Measurements from ENCODE around the gene CEP350. TPM values are rescaled to one million over a fixed set of nuclear protein-coding genes. Genes with fewer than 3 reads are reported as not detected.
A peak's percentile ranks its signal among the peaks of the same experiment; 100 is the strongest.

The CEP350 gene
- total and polyA plus RNA-seq, 2 of the 13 experiments (the other 11 are each of a cell fraction or from before 2014, with no cell fraction given): 7.6 to 35.9 TPM

DNA sequence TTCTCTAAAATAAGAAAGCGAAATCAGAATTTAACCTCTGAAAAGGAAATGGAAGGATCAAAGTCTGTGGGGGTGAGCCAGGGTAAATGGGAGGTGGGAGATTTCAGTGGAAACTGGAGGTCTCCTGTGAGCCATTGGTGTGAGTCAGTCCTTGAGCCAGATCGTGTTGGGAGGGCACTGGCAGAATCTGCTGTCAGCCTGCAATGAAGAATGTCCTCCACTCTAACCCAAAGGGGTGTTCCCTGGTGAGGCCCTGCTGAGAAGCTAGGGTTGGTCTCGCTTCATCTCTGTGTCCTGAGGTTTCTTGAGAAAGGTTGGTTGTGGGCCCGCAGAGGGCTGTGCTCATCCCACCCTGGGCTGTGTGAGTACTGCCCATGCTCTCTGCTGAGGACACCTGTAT, 202.5 kb downstream of the CEP350 start:
- Histone ChIP-seq H3K27me3 (ENCODE audit: control insufficient read depth in 1 of 2, insufficient read depth in 2 of 2, low read length in 2 of 2) (peaks cover 0 to 46% of the 10 kb centered on the region in 2 experiments; a peak in 4 of 5 replicates), H2AFZ (ENCODE audit: low read length) (no peak overlapping the region), H3K79me2 (ENCODE audit: insufficient read depth, low read length) (no peaks in the 10 kb centered on the region), H3K9ac (ENCODE audit: insufficient read depth, low read depth, low read length) (peak overlapping the region; percentile 59; the same call in 1 of the 2 replicates), H3K4me3 (replicated peaks in 1 of 3; ENCODE audit: insufficient read depth in 1 of 3, low read depth in 2 of 3, low read length in 3 of 3) (peak overlapping the region in 2 of 3 experiments; percentile 27 to 52; a peak in 2 of 6 replicates), H4K20me1 (ENCODE audit: insufficient read depth, low read length) (no peaks in the 10 kb centered on the region; the same call in 1 of the 2 replicates), H3K36me3 (replicated peaks in 1 of 2; ENCODE audit: control insufficient read depth in 1 of 2, insufficient read depth in 2 of 2, low read length in 2 of 2) (no peaks in the 10 kb centered on the region), H3K9me3 (ENCODE audit: low read length) (no peaks in the 10 kb centered on the region), H3K4me2 (ENCODE audit: low read depth, low read length) (peak overlapping the region; percentile 96), H3K4me1 (ENCODE audit: insufficient read depth, low read length) (peaks cover 54% of the 10 kb centered on the region), H3K27ac (ENCODE audit: extremely low read length, insufficient read depth, low read length) (peak overlapping the region; percentile 54)
- 30% methylated on average over 3 of the region's 4 CpGs for WGBS (ENCODE audit: low lambda C conversion rate)
- ATAC-seq (peak; percentile 40), DNase-seq (ENCODE audit: low spot score) (no peak), FAIRE-seq (no peak)
- CTCF ChIA-PET (ENCODE audit: low intra/inter-chr PET ratio, low total read pairs): interaction anchor here (1.0 kb wide), 1 partner anchor 12 kb away, joined by 3 read pairs; no protein-coding TSS in a partner anchor
- intact Hi-C loops (cut with micrococcal nuclease; ENCODE audit: unreplicated experiment) (loop anchor here (10.0 kb wide), 1 partner anchor 202 kb away; the partner anchor contains the start of gene CEP350), in situ Hi-C loops (cut with HindIII; ENCODE audit: extremely low pct_ligation_motif_present, low pct_unique_long_range_greater_than_20kb) (no loop called here)
- POLR2A ChIA-PET: interaction anchor here (0.8 to 2.4 kb wide), 7 partner anchors 10 to 275 kb away, joined by 3 to 7 read pairs (median 4); partner anchors contain the start of gene TOR1AIP1
- TF ChIP-seq RXRA (CRISPR knock-in tag; IDR thresholded peaks at IDR 0.05) (no peak), ZFP82 (CRISPR knock-in tag; IDR thresholded peaks at IDR 0.05; ENCODE audit: borderline replicate concordance) (no peak), XRCC5 (optimal IDR thresholded peaks at IDR 0.05; ENCODE audit: low read length) (peak; percentile 35), ZNF350 (CRISPR knock-in tag; IDR thresholded peaks at IDR 0.05; ENCODE audit: borderline replicate concordance, low read depth) (0 out of 2 replicates have a peak, but pooled peaks have one; percentile 31), RCOR2 (CRISPR knock-in tag; IDR thresholded peaks at IDR 0.05) (no peak), ZNF512B (CRISPR knock-in tag; IDR thresholded peaks at IDR 0.05; ENCODE audit: borderline replicate concordance) (peak; percentile 56; the same call in 1 of the 2 replicates), TGIF2 (CRISPR knock-in tag; IDR thresholded peaks at IDR 0.05) (0 out of 2 replicates have a peak, but pooled peaks have one; percentile 21), ZNF768 (CRISPR knock-in tag; IDR thresholded peaks at IDR 0.05) (0 out of 2 replicates have a peak, but pooled peaks have one; percentile 27), ZNF687 (CRISPR knock-in tag; IDR thresholded peaks at IDR 0.05) (peak; percentile 12; the same call in 1 of the 2 replicates), FOXK2 (IDR thresholded peaks at IDR 0.05) (no peak), RFXANK (CRISPR knock-in tag; IDR thresholded peaks at IDR 0.05) (no peak), ZBTB43 (CRISPR knock-in tag; conservative IDR thresholded peaks at IDR 0.05) (0 out of 2 replicates have a peak, but pooled peaks have one; percentile 0)
- BruUV-seq (replicated peaks): no TSS peak
